HepG2 (cell line): ENCODE measurements around the gene C17orf58.

Experiments used
- KLF13 ChIP-seq: sonication (generic); formaldehyde crosslinking; IDR thresholded peaks from 2 replicates; pipeline ENCODE4 v1.4.0; 2020; ENCODE audit warnings: mild to moderate bottlenecking, missing genetic modification reagents
- TF ChIP-seq, protein P1 (sequence below): sonication (generic); formaldehyde crosslinking; IDR thresholded peaks from 2 replicates; pipeline ENCODE4 v1.8.0; 2022; ENCODE audit warnings: mild to moderate bottlenecking, missing genetic modification reagents; ENCODE audit not compliant: insufficient replicate concordance

DNA sequence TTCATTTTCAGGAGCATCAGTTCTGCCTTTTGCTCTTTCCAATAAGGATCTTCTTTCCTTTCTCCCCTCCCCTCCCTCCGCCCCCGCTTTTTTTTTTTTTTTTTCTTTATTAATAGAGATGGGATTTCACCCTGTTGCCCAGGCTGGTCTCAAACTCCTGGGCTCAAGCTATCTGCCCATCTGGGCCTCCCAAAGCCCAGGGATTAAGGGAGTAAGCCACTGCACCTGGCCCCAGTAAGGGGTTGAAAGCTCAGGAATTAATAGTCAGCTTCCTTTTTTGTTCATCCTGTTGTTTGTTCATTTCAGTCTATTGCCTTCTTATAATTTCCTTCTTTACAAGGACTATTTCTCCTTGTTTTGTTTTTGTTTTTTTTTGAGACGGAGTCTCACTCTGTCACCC lies 7.9 kb upstream of the C17orf58 start:
- TF ChIP-seq, protein P1, sequence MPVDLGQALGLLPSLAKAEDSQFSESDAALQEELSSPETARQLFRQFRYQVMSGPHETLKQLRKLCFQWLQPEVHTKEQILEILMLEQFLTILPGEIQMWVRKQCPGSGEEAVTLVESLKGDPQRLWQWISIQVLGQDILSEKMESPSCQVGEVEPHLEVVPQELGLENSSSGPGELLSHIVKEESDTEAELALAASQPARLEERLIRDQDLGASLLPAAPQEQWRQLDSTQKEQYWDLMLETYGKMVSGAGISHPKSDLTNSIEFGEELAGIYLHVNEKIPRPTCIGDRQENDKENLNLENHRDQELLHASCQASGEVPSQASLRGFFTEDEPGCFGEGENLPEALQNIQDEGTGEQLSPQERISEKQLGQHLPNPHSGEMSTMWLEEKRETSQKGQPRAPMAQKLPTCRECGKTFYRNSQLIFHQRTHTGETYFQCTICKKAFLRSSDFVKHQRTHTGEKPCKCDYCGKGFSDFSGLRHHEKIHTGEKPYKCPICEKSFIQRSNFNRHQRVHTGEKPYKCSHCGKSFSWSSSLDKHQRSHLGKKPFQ (CRISPR knock-in tag): no peak
- no peak for TF ChIP-seq KLF13 (CRISPR knock-in tag)
